ENCODE data around the gene PNPLA7. TPM values are rescaled to one million over a fixed set of nuclear protein-coding genes. Genes with fewer than 3 reads are reported as not detected.
A peak's percentile ranks its signal among the peaks of the same experiment; 100 is the strongest.

The PNPLA7 gene
- total RNA-seq, 2 experiments from 2014 or later, result 1.5 to 10.2 TPM

DNA sequence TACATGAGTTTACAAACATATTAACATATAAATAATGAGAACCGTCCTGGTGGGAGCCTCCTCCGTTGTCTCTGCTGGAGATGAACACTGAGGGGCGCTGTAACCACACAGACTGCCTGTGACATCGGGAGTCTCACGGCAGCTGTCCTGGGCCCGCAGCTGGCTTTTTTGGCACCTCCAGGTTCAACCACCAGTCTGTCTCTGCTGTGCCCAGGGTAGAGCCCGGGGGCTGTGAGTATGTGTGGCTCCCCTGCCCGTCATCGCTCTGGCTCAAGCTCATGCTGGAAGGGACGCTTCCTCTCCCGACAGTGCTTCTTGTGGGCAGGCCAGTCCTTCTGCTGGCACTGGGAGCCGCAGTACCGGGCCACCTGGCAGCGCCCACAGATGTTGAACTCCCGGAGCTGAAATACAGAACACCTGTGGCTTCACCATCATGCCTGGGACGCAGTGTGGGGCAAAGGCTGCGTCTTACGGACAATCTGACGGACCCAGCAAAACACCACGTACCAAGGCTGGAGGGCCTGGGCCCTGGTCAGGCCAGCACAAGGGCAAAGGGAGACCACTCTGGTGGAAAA, 32.2 kb upstream of the PNPLA7 start:
- intact Hi-C loops (cut with micrococcal nuclease; ENCODE audit: unreplicated experiment), result no loop called here
- H3K27ac ChIP-seq (ENCODE audit: low read depth, low read length, poor library complexity, severe bottlenecking), result no peak overlapping the region
- H3K4me2 ChIP-seq (ENCODE audit: low read length), result no peak overlapping the region
- peaks cover 13% of the 10 kb centered on the region for H3K79me2 ChIP-seq (ENCODE audit: insufficient read depth, low read depth, low read length)
- CTCF ChIA-PET (ENCODE audit: unreplicated experiment), result no interaction called here
- no peak overlapping the region for H3K4me3 ChIP-seq (ENCODE audit: low read depth, low read length, poor library complexity, severe bottlenecking)
- H3K9me2 ChIP-seq (ENCODE audit: insufficient read depth, low read length), result no peaks in the 10 kb centered on the region
- H4K20me1 ChIP-seq (ENCODE audit: insufficient read depth, low read length), result peaks cover 6% of the 10 kb centered on the region; the same call in 1 of the 2 replicates
- BruUV-seq (replicated peaks), result TSS peak; percentile 51
- TF ChIP-seq, protein P1, sequence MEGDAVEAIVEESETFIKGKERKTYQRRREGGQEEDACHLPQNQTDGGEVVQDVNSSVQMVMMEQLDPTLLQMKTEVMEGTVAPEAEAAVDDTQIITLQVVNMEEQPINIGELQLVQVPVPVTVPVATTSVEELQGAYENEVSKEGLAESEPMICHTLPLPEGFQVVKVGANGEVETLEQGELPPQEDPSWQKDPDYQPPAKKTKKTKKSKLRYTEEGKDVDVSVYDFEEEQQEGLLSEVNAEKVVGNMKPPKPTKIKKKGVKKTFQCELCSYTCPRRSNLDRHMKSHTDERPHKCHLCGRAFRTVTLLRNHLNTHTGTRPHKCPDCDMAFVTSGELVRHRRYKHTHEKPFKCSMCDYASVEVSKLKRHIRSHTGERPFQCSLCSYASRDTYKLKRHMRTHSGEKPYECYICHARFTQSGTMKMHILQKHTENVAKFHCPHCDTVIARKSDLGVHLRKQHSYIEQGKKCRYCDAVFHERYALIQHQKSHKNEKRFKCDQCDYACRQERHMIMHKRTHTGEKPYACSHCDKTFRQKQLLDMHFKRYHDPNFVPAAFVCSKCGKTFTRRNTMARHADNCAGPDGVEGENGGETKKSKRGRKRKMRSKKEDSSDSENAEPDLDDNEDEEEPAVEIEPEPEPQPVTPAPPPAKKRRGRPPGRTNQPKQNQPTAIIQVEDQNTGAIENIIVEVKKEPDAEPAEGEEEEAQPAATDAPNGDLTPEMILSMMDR (conservative IDR thresholded peaks at IDR 0.05; ENCODE audit: low read length), result peak; percentile 76
- TF ChIP-seq EZH2phosphoT487 (IDR thresholded peaks at IDR 0.05; ENCODE audit: borderline replicate concordance, low read depth, low read length), result no peak
- peaks cover 72% of the 10 kb centered on the region for H3K36me3 ChIP-seq (ENCODE audit: insufficient read depth, low read length)
- H2AFZ ChIP-seq (ENCODE audit: low read length), result no peak overlapping the region
- POLR2A ChIA-PET, result no interaction called here
- no peaks in the 10 kb centered on the region for H3K9me3 ChIP-seq (ENCODE audit: low read length)
- peak; percentile 57 for DNase-seq (ENCODE audit: low spot score)
- peaks cover 10% of the 10 kb centered on the region for H3K4me1 ChIP-seq (ENCODE audit: insufficient read depth, low read length, poor library complexity, severe bottlenecking)

DNA sequence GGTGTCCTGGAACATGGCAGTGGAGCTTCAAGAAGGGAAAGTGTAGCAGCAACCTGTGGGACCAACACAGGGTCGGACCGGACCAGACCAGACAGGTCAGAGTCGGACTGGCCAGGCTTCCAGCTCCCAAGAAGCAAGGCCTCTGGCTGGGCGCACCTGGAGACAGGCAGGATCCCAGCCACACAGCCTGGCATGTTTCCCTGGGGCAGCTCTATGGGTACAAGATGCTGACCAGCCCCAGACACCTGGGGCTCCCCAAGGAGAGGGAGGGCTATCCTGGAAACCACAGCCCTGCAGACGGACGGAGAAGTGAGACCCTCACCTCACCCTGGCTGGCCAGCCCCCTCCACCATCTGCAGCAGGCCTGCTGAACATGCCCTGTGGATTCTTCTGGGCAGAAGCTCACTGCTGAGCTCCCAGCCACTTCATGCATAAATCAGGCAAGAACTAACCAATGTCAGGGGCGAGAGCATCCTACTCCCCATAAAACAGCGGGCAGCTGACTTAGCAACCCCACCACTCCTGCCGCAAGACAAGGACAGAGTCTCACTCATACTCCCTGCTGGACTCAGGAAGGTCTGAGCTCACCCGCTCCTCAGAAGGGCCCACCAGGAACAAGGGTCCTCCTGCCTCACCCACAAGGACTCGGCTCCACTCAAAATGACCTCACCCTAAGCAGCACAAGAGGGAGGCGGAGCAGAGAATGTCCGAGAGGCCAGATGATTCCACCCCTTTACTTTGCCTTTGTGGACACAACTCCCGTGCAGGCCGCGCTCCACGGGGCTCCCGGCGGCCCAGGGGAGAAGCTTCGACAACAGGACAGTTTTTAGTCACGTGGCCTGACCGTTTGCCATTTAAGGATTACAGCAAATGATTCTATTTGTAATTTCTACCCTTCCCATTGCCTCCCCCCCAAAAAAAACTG, 31.4 kb upstream of the PNPLA7 start:
- Histone ChIP-seq H2AFZ (ENCODE audit: low read length) (no peak overlapping the region), H3K79me2 (ENCODE audit: insufficient read depth, low read depth, low read length) (peaks cover 20% of the 10 kb centered on the region), H3K27ac (ENCODE audit: low read depth, low read length, poor library complexity, severe bottlenecking) (no peak overlapping the region), H3K9me3 (ENCODE audit: low read length) (no peaks in the 10 kb centered on the region), H3K36me3 (ENCODE audit: insufficient read depth, low read length) (peaks cover 70% of the 10 kb centered on the region), H3K4me3 (ENCODE audit: low read depth, low read length, poor library complexity, severe bottlenecking) (no peak overlapping the region), H3K9me2 (ENCODE audit: insufficient read depth, low read length) (no peaks in the 10 kb centered on the region), H4K20me1 (ENCODE audit: insufficient read depth, low read length) (peaks cover 6% of the 10 kb centered on the region; the same call in 1 of the 2 replicates), H3K4me1 (ENCODE audit: insufficient read depth, low read length, poor library complexity, severe bottlenecking) (peaks cover 18% of the 10 kb centered on the region), H3K4me2 (ENCODE audit: low read length) (no peak overlapping the region)
- DNase-seq (ENCODE audit: low spot score), result no peak
- ChIA-PET POLR2A (interaction anchor here (0.8 kb wide), 1 partner anchor 104 kb away, joined by 3 read pairs; no protein-coding TSS in a partner anchor), CTCF (ENCODE audit: unreplicated experiment) (no interaction called here)
- intact Hi-C loops (cut with micrococcal nuclease; ENCODE audit: unreplicated experiment), result no loop called here
- TF ChIP-seq, protein P1 (conservative IDR thresholded peaks at IDR 0.05; ENCODE audit: low read length), result no peak
- no peak for TF ChIP-seq EZH2phosphoT487 (IDR thresholded peaks at IDR 0.05; ENCODE audit: borderline replicate concordance, low read depth, low read length)
- BruUV-seq (replicated peaks), result no TSS peak
